GF-D8 (cell line): ENCODE measurements around the gene SPPL2B.

Experiments
- DNase-seq: peaks from one replicate; lab custom pipeline; 2025; lab: John Stamatoyannopoulos, UW

Gene SPPL2B

DNA sequence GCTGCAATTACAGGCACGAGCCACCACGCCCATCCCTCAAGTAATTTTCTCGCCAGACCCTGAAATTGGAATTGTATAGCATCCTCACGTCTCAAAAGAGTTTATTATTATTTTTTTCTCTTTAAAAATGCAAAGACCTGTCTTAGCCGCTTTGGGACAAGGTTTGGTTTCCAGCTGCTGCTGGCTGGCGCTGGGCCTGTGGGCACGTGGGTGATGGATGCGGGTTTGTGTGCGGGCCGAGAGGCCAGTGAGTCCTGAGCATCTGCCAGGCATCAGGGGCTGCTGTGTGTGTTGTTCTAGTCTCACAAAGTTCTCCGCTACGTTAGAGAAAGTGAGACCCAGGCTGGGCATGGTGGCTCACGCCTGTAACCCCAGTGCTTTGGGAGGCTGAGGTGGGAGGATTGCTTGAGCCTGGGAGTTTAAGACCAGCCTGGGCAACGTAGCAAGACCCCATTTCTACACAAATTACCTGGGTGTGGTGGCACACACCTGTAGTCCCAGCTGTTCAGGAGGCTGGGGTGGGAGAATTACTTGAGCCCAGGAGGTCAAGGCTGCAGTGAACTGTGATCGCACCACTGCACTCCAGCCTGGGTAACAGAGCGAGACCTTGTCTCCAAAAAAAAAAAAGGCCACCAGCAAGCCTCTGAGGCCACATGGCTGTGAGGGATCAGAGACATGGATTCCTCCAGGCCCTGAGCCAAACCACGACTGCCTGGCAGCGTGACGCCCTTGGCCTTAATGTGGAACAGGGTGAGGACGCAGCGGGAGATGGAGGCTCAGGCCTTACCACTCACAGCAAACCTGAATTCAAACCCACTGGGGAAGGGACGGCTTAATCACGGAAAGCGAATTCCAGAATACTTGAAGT is 26.9 kb downstream of the SPPL2B start:
- DNase-seq, result no peak

DNA sequence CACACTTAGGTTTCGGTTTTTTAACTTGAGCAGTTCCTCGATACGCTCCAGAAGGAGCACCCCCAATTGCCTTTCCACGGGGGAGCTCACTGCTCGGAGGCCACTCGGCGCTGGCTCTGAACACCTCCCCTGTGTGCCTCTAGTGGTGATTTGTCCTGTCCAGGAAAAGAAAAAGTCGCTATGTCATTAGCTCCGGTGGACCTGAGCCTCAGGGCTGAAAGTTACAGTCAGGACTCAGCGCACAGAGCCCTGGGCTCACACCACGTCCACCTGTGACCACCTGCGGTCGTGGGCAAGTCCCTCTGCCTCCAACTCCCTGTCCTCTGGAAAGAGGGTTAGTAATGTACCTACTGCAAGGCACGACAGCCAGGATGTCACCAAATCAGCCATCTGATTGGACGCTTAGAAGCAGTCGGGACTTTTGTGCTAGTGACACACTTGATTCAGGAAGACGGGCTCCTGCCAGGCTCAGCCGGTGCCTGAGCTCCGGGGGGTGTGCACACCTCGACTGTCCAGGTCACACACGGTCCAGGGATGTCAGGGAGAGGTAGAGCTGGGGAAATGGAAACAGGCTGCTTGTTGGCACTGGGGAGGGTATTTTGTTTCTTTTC is 27.7 kb downstream of the SPPL2B start:
- no peak for DNase-seq

DNA sequence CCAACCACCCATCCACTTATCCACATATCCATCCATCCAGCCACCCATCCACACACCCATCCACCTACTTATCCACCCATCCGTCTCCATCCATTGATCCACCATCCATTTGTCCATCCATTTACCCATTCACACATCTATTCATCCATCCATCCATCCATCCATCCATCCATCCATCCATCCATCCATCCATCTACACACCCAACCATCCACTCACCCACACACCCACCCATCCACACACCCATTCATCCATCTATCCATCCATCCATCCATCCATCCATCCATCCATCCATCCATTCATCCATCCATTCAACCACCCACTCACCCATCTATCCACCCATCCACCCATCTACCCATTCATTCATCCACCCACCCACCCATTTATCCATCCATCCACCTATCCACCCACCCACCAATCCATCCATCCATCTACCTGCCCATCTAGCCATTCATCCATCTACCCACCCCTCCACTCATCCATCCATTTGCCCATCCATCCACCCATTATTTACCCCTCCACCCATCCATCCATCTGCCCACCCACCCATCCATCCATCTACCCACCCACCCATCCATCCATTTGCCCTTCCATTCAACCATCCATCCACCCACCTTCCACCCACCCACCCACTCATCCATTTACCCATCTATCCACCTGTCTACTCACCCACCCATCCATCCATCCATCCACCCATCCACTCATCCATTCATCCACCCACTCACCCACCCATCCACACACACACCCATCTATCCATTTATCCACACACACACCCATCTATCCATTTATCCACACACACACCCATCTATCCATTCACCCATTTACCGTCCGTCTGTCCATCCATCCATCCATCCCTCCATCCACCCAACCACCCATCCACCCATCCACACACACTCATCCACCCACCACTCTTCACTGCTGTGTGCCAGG is 29.1 kb downstream of the SPPL2B start:
- DNase-seq, result no peak

DNA sequence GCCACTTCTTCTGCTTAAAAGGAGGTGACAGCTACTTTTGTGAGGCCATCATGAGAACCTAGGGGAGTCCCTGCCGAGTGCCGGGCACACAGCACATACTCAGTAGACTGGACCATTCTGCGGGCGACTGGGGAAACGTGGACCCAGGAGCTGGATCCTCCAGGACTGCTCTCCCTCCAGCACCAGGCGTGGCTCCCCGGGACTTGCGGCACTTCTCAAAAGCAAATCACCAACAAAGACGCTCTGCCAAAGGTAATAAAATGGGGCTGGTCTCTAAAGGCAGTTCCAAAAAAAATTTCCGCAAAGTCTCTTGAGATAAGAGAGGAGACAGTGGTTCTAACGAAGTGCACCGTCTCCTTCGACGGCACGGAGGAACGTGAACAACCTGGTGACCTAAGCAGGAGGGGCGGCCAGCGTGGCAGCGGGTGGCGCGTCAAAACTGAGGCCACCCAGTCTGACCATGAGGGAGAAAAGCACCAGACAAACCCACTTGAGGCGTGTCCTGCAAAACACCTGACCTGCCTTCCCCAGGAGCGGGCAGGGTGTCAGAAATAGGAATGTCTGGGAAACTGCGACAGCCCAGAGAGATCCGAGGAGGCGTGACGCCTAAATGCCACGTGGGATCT is 30.2 kb downstream of the SPPL2B start:
- no peak for DNase-seq

DNA sequence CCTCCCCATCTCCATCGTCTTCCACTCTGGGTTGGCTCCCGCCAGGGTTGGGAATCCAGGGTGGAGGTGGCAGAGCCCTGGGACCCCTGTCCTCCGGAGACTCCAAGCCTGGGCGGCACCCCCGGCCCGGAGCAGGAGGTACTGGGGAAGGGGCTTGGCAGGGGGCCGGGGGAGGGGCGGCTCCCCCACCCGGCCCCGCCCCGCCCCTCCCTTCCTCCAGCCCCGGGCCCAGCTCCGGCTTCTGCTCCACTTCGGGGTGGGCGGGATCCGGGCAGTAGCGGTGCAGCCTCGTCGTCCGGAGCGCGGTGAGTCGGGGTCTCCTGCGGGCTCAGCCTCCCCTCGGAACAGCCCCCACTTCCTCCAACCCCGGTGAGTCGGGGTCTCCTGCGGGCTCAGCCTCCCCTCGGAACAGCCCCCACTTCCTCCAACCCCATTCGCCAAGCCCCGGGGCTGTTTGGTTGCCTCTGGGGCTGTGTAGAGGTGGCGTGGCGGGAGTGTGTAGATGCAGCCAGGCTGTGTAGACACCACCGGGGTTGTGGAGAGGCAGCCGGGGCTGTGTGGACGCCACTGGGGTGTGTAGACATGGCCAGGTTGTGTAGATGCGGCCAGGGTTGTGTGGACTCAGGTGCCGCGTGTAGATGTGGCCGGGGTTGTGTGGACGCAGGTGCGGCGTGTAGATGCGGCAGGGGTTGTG is 31.7 kb downstream of the SPPL2B start, which contains the start of gene TMPRSS9:
Gene TMPRSS9 (plus strand): TSS at position 274 of the 694 bp plus-strand sequence. CDS start 29,521 bp downstream, outside the sequence.
- no peak for DNase-seq

DNA sequence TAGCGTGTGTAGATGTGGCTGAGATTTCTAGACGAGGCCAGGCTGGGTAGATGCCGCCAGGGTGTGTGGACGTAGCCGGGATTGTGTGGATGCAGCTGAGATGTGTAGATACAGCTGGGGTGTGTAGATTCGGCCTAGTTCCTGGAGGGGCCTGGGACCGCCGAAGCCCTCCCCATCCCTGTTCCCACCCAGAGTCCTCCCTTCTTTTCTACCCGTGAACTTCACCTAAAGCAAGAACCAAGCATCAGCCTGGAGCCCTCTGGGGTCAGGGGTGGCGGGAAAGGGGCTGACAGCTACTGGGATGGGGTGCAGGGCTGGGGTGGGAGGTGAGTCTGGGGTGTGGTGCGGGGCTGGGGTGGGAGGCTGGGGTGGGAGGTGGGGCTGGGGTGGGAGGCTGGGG is 32.3 kb downstream of the SPPL2B start:
- DNase-seq, result no peak

DNA sequence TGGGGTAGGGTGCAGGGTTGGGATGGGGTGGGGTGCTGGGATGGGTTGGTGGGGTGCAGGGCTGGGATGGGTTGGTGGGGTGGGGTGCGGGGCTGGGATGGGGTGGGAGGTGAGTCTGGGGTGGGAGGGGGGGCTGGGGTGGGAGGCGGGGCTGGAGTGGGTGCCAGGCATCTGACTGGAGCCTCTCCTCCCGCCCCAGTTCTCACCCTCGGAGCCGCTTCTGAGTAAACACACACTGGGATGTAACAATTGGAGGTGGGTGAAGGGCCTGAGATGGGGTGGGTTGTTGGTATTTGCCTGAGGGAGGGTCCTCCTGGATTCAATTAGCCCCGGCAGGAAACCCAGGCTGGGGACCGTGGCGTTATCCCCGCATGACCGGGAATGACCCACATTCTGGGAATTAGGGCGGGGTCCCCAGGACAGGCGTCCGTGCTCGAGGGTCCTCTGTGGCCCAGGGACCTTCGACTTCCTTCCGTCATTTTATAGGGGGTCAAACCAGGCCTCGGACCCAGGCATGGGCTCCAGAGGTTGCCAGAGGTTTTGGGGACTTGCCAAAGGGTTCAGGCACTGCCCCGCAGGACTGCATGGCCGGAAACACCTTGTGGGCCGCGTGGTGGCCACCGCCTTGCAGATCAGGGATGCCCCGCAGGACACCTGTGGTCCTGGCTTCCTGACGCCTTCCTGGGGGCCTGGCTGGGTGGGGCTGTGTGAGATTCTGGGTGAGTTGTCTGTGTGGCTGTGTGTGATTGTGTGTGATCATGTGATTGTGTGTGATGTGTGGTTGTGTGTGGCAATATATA is 33.0 kb downstream of the SPPL2B start:
- DNase-seq, result no peak

DNA sequence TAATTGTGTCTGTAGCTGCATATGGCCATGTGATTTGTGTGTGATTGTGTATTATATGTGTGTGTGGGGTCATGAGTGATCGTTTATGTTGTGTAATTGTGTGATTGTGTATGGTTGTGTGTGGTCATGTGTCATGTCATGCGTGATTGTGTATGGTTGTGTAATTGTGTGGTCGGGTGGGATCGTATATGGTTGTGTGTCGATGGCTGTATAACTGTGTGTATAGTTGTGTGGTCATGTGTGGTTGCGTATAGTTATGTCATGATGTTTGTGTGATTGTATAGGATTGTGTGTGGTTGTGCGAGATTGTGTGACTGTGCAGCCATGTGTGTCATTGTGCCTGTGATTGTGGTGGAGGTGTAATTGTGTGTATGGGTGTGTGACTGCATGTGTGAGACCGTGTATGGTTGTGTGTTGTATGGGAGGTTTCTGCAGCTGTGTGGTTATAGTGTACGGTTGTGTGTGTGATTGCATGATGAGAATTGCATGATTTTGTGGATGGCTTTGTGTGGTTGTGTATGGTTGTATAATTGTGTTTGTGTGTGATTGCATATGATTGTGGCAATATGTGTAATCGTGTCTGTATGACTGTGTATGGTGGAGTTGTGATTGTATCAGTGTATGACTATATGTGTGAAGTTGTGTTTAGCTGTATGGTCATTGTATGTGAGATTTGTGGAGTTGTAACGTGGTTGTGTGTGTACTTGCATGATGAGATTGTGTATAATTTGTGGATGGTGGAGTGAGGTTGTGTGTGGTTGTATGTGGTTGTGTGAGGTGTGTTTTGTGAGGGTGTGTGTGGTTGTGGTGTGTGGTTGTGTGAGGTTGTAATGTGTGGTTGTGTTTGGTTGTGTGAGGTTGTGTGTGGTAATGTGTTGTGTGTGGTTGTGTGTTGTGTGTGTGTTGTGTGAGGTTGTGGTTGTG is 33.8 kb downstream of the SPPL2B start:
- DNase-seq, result no peak

DNA sequence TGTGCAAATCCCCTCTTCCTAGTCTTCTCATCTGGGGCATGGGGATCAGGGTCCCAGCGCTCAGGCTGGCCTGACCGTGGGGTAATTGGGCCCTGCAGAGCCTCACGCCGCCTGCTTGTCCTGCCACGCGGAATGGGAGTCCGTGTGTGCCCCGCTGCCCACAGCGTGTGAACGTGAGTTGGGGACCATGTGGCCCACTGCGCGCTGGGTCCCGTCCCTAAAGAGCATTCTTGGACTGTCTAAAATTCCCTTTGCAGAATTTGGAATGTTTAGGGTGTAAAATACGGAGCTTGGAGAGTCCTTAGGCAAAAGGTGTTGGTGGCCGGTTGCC is 34.5 kb downstream of the SPPL2B start:
- no peak for DNase-seq

DNA sequence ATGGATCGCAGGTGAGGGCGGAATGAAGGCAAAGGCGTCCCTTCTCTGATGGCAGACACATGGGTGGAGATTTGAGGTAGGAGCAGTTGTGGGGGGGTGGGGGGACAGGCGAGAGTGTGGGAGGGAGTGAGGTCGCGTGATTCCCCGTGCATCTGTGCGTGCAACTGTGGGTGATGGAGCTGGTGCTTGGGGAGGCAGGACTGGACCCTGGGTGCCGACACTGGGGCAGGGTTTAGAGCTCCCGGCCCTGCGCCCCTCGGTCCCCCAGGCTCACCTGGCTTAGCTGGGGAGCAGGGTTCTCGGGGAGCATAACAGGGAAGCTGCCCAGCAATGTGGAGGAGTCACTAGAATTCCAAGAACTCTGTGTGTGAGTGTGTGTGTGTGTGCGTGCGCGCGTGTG is 34.9 kb downstream of the SPPL2B start:
- DNase-seq, result no peak

DNA sequence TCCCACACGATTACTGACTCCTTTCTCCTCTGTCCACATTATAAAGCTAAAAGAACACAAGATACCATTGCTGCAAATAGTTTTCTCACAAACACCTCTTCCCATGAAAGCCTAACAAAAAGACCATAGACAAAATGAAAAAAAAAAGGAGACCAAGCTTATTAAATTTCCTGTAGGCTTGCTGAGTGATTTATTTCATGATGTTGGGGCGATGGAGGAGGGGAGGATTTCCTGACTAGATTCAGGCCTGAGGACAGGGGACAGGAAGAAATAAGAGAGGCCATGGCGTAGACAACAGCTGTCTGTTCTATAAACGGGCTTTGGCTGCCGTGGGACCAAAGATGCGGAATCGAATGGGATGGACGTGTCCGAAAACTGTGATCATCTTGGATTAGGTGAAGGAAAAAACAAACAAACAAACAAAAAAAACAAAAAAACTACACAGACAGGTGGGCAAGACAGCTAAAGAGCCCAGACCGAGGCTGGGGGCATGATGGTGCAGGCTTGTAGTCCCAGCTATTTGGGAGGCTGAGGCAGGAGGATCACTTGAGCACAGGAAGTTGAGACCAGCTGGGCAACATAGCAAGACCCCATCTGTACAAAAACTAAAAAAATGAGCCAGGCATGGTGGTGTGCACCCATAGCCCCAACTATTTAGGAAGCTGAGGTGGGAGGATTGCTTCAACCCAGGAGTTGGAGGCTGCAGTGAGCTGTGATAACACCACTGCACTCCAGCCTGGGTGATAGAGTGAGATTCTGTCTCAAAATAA is 36.9 kb downstream of the SPPL2B start:
- DNase-seq, result no peak

DNA sequence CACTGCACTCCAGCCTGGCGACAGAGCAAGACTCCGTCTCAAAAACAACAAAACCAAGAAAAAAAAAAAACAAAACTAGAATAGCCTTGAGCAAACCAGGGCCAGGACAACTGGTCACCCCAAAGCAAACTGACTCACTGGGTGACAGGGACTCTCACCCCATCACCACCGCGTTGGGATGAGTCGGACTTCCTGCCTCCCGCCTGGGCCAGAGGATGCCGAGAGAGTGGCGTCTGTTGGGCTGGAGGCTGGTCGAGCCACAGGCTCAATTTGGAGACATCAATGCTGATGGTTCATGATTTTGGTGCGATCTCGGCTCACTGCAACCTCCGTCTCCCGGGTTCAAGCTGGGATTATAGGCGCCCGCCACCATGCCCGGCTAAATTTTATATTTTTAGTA is 43.2 kb downstream of the SPPL2B start:
- DNase-seq, result no peak

DNA sequence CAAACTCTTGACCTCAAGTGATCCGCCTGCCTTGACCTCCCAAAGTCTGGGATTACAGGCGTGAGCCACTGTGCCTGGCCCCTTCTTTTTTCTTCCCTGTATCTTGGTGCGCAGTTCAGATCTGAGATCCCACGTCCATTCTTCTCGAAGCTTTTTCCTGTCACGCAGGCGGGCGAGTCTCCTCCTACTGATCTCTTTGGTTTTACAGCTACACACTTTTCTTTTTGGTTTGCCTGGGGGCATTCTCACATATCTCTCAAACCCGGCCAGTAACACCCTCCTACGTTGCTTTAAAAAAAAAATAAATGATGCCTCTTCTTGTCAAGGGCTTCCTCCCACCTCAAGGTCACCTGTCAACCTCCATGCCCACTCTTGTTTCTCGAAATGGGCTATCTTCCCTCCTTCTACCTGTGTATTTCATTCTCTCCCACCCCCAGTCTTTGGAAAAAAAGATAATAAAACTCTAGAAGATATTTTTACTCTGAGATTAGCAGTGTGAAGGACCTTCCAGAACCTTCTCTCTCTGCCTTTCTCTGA is 43.7 kb downstream of the SPPL2B start:
- no peak for DNase-seq

DNA sequence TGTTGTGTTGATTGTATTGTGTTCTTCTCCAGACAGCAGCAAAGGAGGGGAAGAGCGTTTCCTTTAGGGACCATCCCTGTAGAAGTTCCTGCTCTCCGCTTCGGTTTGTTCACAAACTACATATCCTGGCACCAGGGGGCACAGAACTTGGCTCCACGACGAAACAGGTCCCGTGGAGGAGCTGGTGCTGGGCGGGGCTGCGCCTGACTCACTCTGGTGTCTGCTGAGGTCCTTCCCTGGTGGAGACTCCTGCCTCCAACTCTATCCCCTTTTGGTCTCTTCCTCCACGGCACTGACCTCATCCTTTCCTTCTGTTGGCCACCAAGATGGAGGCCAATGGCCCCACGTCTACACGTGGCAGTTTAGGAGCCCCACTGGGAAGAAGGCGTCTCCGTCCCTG is 46.3 kb downstream of the SPPL2B start:
- no peak for DNase-seq

DNA sequence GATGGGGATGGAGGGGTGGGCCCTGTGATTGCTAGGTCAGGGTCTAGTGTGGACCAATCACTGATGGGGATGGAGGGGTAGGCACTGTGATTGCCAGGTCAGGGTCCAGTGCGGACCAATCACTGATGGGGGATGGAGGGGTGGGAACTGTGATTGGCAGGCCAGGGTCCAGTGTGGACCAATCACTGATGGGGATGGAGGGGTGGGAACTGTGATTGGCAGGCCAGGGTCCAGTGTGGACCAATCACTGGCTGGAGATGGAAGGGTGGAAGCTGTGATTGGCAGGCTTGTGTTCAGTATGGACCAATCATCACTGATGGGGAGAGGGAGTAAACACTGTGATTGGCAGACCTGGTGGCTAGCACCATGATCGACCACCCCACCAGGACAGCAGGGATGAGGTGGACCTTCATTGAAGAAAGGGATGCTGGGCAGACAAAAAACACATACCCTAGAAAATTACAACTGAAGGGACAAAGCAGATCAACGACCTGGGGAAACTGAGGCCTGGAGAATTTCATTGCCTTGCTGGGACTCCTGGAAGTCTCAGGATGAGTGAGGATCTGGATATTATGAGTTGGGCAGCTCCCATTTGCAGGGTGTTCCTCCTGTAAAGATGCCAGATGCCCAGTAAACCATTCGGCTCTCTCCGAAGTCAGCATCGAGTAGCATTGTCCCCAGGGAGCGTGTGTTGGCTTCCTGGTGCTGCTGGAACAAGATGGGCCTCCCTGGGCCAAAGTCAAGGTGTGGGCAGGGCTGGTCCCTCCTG is 47.1 kb downstream of the SPPL2B start:
- DNase-seq, result no peak

DNA sequence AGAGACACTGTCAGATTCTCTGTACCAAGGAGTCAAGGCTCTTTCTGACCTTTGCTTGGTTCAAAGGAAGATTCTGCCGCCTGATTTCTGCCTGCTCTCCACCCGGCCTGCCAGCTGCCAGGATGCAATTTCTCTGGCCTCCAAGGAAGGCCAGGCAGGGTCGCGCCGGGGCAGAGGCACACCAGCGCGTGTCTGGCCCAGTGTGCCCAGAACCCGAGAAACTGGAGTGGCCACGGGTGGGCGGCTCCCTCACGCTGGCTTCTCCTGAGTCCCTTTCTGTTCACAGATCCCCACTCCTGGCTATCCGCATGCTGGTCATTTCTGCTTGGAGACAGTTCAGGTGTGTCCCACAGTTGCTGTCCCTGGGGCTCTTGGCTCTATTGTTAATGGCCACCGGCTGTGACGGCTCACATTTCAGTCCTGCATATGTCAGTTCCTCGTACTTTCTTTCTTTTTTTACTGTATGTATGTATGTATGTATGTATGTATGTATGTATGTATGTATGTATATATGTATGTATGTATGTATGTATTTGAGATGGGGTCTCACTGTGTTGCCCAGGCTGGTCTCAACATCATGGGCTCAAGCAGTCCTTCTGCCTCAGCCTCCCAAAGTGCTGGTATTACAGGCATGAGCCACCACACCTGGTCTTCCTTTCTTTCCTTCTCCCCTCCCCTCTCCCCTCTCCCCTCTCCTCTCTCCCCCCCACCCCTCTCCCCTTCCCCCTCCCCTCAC is 48.5 kb downstream of the SPPL2B start:
- DNase-seq, result no peak

DNA sequence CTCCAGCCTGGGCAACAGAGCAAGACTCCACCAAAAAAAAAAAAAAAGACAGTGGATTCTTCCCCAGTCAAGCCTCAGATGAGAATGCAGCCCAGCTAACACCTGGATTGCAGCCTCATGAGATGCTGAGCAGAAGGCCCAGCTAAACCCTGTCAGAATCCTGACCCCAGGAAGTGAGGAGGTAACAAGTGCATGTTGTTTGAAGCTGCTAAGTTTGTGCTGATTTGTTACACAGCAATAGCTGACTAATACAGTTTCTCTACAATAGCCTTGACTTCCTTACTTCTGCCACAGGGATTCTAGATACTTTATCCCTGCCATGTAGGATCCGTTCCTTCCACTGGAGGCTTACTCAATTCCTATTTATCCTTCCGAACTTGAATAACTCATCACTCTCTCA is 52.1 kb downstream of the SPPL2B start:
- DNase-seq, result no peak
